Endothelial cell of umbilical vein (primary cell): ENCODE results near the gene CNTN5. TPM values are rescaled to one million over a fixed set of nuclear protein-coding genes. Genes with fewer than 3 reads are reported as not detected.

ENCODE experiments used
- BruUV-seq: library from RNA; stranded (reverse); fragments of 400-500 nt; replicated peaks from 2 replicates; lab custom pipeline; 2021; lab: Mats Ljungman, UMichigan
- CTCF ChIA-PET: fragments of 300-600, 350-600 bp; sonication (Branson Sonifier 250); formaldehyde crosslinking; loops from one replicate; lab custom pipeline; 2021; ENCODE audit warnings: antibody characterized with exemption, inconsistent platforms; lab: Charles Lee
- POLR2A ChIA-PET: fragments of 300-600, 350-600 bp; sonication (Branson Sonifier 250); formaldehyde crosslinking; loops from one replicate; lab custom pipeline; 2021; ENCODE audit warnings: antibody characterized with exemption, inconsistent platforms; lab: Charles Lee
- DNase-seq: peaks from one replicate; pipeline ENCODE4 v3.0.0-alpha.2; 2011; ENCODE audit warnings: low read depth, low spot score
- FAIRE-seq: peaks from 2 replicates; lab custom pipeline; 2011; peaks lifted over from hg19 to GRCh38; lab: Jason Lieb, UNC
- H2AFZ ChIP-seq: 2 replicates; pipeline ENCODE4 v1.6.0; 2012; ENCODE audit warnings: low read depth, low read length, control low read depth, inconsistent platforms
- H3K27ac ChIP-seq: 2 replicates; pipeline ENCODE4 v1.5.1; 2011; ENCODE audit warnings: low read depth, mild to moderate bottlenecking, control low read depth, low read length, moderate library complexity; ENCODE audit not compliant: insufficient read depth
- H3K27me3 ChIP-seq, 2 experiments: 2 replicates each; pipeline versions ENCODE4 v1.6.0 to v1.6.1; 2011; ENCODE audit warnings: low read length in 2 of 2, mixed read lengths in 1 of 2; ENCODE audit not compliant: control insufficient read depth in 2 of 2, insufficient read depth in 2 of 2
- H3K36me3 ChIP-seq, 2 experiments: 2 replicates in 1 of 2; 3 replicates in 1 of 2; pipeline ENCODE4 v1.5.1; 2011; ENCODE audit warnings: low read length in 2 of 2, mild to moderate bottlenecking in 1 of 2, moderate library complexity in 1 of 2; ENCODE audit not compliant: control insufficient read depth in 2 of 2, insufficient read depth in 2 of 2; ENCODE audit errors: extremely low read depth in 1 of 2
- H3K4me1 ChIP-seq: 3 replicates; pipeline ENCODE4 v1.5.1; 2011; ENCODE audit warnings: mild to moderate bottlenecking, low read length; ENCODE audit not compliant: control insufficient read depth, insufficient read depth; ENCODE audit errors: extremely low read depth
- H3K4me2 ChIP-seq: 2 replicates; pipeline ENCODE4 v1.6.1; 2011; ENCODE audit warnings: low read length, control low read depth, mixed read lengths; ENCODE audit not compliant: insufficient read depth
- H3K4me3 ChIP-seq, 3 experiments: fragments of 200-600 bp in 1 of 3; sonication (generic), shearing (Covaris generic) in 1 of 3; replicated peaks in 1 of 3; 2 replicates each; pipeline ENCODE4 v1.5.1; 2011 to 2016; ENCODE audit warnings: control low read depth in 3 of 3, low read length in 3 of 3, mild to moderate bottlenecking in 2 of 3, inconsistent platforms in 1 of 3, low read depth in 1 of 3, moderate library complexity in 1 of 3; ENCODE audit not compliant: insufficient read depth in 1 of 3
- H3K79me2 ChIP-seq: 2 replicates; pipeline ENCODE4 v1.6.0; 2012; ENCODE audit warnings: low read length, inconsistent platforms; ENCODE audit not compliant: control insufficient read depth, insufficient read depth
- H3K9ac ChIP-seq: replicated peaks from 2 replicates; pipeline ENCODE3; 2011; ENCODE audit warnings: low read length, control low read depth; ENCODE audit not compliant: insufficient read depth; ENCODE audit errors: extremely low read depth
- H3K9me1 ChIP-seq: replicated peaks from 3 replicates; pipeline ENCODE4 v1.6.0; 2011; ENCODE audit warnings: mild to moderate bottlenecking, low read length; ENCODE audit not compliant: control insufficient read depth, insufficient read depth; ENCODE audit errors: extremely low read depth
- H3K9me3 ChIP-seq: replicated peaks from 2 replicates; pipeline ENCODE4 v1.5.1; 2012; ENCODE audit warnings: low read length, inconsistent platforms; ENCODE audit not compliant: control insufficient read depth, insufficient read depth
- H4K20me1 ChIP-seq: replicated peaks from 2 replicates; pipeline ENCODE3; 2011; ENCODE audit warnings: mild to moderate bottlenecking, low read length; ENCODE audit not compliant: control insufficient read depth, insufficient read depth; ENCODE audit errors: extremely low read depth
- EZH2 ChIP-seq: IDR thresholded peaks from 2 replicates; pipeline ENCODE4 v1.6.1; 2012; ENCODE audit warnings: borderline replicate concordance, low read depth, mild to moderate bottlenecking, moderate library complexity, low read length, inconsistent platforms; ENCODE audit not compliant: severe bottlenecking
- FOS ChIP-seq: IDR thresholded peaks from 2 replicates; pipeline ENCODE4 v1.6.1; 2011; ENCODE audit warnings: mild to moderate bottlenecking, low read length, moderate library complexity, borderline replicate concordance; ENCODE audit not compliant: insufficient read depth
- GATA2 ChIP-seq: IDR thresholded peaks from 2 replicates; pipeline ENCODE4 v1.7.0; 2011; ENCODE audit warnings: low read depth, mild to moderate bottlenecking, moderate library complexity, mixed read lengths, low read length; ENCODE audit not compliant: insufficient read length, insufficient read depth
- JUN ChIP-seq: IDR thresholded peaks from 2 replicates; pipeline ENCODE4 v1.6.1; 2011; ENCODE audit warnings: borderline replicate concordance, low read depth; ENCODE audit not compliant: insufficient read length, insufficient read depth
- MYC ChIP-seq: IDR thresholded peaks from one replicate; pipeline ENCODE4 v1.6.1; 2011; ENCODE audit warnings: mild to moderate bottlenecking, low read depth, low read length
- POLR2A ChIP-seq: IDR thresholded peaks from 2 replicates; pipeline ENCODE4 v1.6.1; 2012; ENCODE audit warnings: low read depth, mild to moderate bottlenecking, control low read depth, low read length
- POLR2AphosphoS5 ChIP-seq: IDR thresholded peaks from 2 replicates; pipeline ENCODE4 v1.6.1; 2012; ENCODE audit warnings: low read depth, mild to moderate bottlenecking, control low read depth, low read length, moderate library complexity; ENCODE audit not compliant: insufficient read depth
- dilution Hi-C: fragments of 300-500 bp; cut with MboI; formaldehyde crosslinking; loops from one replicate; pipeline ENCODE4 v1.15.0; 2019; ENCODE audit warnings: low sequenced_read_pairs; ENCODE audit not compliant: extremely low pct_ligation_motif_present
- intact Hi-C: fragments of 100-400 bp; cut with micrococcal nuclease; formaldehyde crosslinking; loops from one replicate; pipeline ENCODE4 v1.10.0; 2022
- polyA plus RNA-seq, 4 experiments: library from polyadenylated mRNA; depleted of rRNA in 3 of 4; stranded (reverse) in 3 of 4; unstranded in 1 of 4; fragments of >200 nt; gene quantifications; 2 replicates each; pipeline versions ENCODE4 v1.2.1 to v1.2.3, GENCODE V29; 2011 to 2012; ENCODE audit warnings: missing spikeins in 1 of 4
- total RNA-seq: library from RNA; stranded (reverse); gene quantifications from 2 replicates; pipeline ENCODE4 v1.2.3, GENCODE V29; 2021
- TF ChIP-seq, protein P1 (sequence below), 2 donors: IDR thresholded peaks; 1 replicate in 1 of 2; 2 replicates in 1 of 2; pipeline ENCODE4 v1.5.1; 2011; ENCODE audit warnings: low read length in 2 of 2, mild to moderate bottlenecking in 2 of 2, moderate library complexity in 2 of 2, control low read depth in 1 of 2, inconsistent platforms in 1 of 2, low read depth in 1 of 2; ENCODE audit not compliant: insufficient read depth in 1 of 2; ENCODE audit errors: extremely low read depth in 1 of 2
- TF ChIP-seq, protein P2 (sequence below): IDR thresholded peaks from 2 replicates; pipeline ENCODE4 v1.6.1; 2011; ENCODE audit not compliant: insufficient read depth, insufficient read length

The CNTN5 gene
- total and polyA plus RNA-seq, 2 donors (not counting 3 experiments of a cell fraction or from before 2014, with no cell fraction given) = not detected

DNA sequence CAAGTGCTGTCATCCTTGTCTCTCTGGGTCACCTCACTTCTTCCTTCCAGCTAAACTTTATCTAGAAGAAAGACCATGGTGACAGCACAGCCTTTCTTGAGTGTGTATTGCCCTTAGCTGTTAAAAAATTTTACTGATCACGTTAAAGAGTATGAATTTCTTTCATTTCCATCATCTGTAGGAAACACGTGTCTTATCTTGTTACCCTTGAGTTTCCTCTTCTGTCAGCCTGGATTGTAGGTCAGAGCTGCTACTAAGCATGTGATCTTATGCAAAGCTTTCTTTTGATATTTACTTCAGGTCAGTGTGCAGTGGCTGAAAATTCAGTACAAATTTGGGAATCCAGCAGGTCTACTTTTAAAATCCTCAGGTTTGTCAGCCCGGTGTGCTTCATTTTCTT, 1154.1 kb downstream of the CNTN5 start:
- Histone ChIP-seq H2AFZ (no peak overlapping the region), H3K4me3 (no peak overlapping the region), H3K9me1 (no peaks in the 10 kb centered on the region), H3K36me3 (no peaks in the 10 kb centered on the region), H3K4me1 (no peaks in the 10 kb centered on the region), H3K9me3 (no peaks in the 10 kb centered on the region), H4K20me1 (no peaks in the 10 kb centered on the region), H3K27me3 (no peaks in the 10 kb centered on the region), H3K79me2 (no peaks in the 10 kb centered on the region), H3K4me2 (no peak overlapping the region), H3K9ac (no peak overlapping the region), H3K27ac (no peak overlapping the region)
- intact Hi-C loops (no loop called here), dilution Hi-C loops (no loop called here)
- ChIA-PET POLR2A (no interaction called here), CTCF (no interaction called here)
- FAIRE-seq = no peak
- TF ChIP-seq GATA2 (no peak), EZH2 (no peak), POLR2AphosphoS5 (no peak), JUN (no peak), FOS (no peak), POLR2A (no peak), MYC (no peak)
- TF ChIP-seq, protein P1, sequence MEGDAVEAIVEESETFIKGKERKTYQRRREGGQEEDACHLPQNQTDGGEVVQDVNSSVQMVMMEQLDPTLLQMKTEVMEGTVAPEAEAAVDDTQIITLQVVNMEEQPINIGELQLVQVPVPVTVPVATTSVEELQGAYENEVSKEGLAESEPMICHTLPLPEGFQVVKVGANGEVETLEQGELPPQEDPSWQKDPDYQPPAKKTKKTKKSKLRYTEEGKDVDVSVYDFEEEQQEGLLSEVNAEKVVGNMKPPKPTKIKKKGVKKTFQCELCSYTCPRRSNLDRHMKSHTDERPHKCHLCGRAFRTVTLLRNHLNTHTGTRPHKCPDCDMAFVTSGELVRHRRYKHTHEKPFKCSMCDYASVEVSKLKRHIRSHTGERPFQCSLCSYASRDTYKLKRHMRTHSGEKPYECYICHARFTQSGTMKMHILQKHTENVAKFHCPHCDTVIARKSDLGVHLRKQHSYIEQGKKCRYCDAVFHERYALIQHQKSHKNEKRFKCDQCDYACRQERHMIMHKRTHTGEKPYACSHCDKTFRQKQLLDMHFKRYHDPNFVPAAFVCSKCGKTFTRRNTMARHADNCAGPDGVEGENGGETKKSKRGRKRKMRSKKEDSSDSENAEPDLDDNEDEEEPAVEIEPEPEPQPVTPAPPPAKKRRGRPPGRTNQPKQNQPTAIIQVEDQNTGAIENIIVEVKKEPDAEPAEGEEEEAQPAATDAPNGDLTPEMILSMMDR (IDR thresholded peaks at IDR 0.05; ENCODE audit: extremely low read depth in 1 of 2, insufficient read depth in 1 of 2, low read depth in 1 of 2, low read length in 2 of 2) = no peak
- TF ChIP-seq, protein P2, sequence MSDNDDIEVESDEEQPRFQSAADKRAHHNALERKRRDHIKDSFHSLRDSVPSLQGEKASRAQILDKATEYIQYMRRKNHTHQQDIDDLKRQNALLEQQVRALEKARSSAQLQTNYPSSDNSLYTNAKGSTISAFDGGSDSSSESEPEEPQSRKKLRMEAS = no peak
- BruUV-seq = no TSS peak
- no peak for DNase-seq
